GM12873 (cell line): ENCODE results near the gene LRRC37A3.

Experiments
- TF ChIP-seq, protein P1 (sequence below): IDR thresholded peaks from 2 replicates; pipeline ENCODE4 v1.5.1; 2012; ENCODE audit warnings: low read depth, mild to moderate bottlenecking, moderate library complexity, low read length, control low read depth; ENCODE audit not compliant: insufficient read depth; ENCODE audit errors: missing control alignments

LRRC37A3 gene

DNA sequence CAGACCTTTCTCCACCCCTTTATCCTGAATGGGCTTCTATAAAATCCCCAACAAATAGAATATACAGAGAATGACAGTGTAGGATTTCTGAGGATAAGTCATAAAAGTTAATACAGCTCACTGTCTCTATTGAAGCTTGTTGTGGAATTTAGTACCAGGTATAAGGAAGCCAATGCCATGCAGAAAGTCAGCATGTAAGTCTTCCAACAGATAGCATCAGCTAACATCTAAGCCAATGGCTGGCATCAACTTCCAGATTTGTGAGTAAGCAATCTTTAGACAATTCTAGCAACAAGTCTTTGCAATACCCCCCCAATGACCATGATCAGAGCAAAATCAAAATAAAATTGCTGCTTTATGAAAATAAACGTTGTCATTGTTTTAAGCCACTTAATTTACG, 22.5 kb upstream of the LRRC37A3 start:
- TF ChIP-seq, protein P1, sequence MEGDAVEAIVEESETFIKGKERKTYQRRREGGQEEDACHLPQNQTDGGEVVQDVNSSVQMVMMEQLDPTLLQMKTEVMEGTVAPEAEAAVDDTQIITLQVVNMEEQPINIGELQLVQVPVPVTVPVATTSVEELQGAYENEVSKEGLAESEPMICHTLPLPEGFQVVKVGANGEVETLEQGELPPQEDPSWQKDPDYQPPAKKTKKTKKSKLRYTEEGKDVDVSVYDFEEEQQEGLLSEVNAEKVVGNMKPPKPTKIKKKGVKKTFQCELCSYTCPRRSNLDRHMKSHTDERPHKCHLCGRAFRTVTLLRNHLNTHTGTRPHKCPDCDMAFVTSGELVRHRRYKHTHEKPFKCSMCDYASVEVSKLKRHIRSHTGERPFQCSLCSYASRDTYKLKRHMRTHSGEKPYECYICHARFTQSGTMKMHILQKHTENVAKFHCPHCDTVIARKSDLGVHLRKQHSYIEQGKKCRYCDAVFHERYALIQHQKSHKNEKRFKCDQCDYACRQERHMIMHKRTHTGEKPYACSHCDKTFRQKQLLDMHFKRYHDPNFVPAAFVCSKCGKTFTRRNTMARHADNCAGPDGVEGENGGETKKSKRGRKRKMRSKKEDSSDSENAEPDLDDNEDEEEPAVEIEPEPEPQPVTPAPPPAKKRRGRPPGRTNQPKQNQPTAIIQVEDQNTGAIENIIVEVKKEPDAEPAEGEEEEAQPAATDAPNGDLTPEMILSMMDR: no peak

DNA sequence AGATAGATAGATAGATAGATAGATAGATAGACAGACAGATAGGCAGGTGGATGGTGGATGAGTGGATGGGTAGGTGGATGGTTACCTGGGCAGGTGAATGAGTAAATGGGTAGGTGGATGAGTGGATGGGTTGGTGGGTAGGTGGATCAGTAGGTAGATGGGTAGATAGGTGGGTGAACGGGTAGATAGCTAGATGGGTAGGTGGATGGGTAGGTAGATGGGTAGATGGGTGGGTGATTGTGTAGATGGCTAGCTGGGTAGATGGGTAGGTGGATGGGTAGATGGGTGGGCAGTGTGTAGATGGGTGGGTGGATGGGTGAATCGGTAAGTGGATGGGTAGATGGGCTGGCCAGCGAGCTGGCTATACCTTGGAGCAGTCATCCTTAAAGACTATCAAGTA, 21.8 kb upstream of the LRRC37A3 start:
- TF ChIP-seq, protein P1: no peak

DNA sequence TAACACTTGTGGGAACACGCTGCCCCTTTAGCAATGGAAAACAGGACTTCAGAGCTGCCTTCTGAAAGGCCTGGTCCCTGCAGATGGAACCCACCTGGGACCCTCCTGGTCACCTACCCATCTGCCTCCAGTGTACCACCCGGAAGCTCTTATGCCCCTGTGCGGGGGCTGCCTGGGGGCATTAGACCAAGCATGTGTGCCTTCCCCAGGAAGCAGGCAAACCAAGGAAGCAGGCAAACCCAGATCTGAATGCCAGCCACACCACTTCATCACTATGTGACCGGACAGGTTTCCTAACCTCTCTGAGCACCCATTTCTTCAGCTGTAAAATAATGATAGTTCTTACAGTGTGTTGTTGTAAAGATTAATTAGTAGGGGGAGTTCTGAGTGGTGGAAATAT, 20.8 kb upstream of the LRRC37A3 start:
- TF ChIP-seq, protein P1: no peak

DNA sequence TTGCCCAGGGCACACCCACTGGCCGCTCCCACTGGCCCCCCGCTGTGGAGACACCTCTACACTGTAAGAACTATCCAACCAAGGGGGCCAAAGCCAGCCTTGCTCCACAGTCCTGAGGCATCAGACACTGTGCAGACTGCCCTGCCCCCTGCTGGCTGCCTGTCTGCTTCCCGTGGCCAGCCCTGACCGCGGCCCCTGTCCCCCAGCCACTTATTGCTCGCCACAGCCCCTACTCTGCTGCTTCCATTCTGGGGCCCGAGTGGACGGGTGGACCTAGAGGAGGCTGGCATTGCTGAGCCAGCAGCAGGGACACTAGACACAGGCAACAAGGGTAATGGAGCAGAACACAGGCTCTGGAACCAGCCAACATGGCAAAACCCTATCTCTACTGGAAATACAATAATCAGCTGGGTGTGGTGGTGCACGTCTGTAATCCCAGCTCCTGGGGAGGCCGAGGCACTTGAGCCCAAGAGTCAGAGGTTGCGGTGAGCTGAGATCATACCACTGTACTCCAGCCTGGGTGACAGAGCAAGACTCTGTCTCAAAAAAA, 19.7 kb upstream of the LRRC37A3 start:
- TF ChIP-seq, protein P1: peak; percentile 81

DNA sequence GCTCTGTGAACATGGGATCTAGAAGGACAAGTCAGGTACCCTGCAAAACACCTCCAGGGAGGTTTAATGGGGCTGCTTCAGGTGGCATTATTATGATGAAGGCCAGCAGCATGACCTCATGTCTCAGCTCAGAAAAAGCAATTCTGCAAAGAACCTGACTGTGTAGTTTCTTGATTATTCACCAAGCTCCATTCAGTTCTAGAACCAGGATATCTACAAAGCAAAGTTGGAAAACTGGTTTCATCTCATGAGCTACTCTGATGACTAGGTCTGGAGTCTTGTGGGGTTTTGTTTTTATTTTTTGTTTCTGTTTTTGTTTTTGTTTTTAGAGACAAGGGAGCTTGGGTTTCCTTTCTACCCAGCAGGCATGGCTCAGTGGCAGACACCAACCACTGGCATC, 19.0 kb upstream of the LRRC37A3 start:
- TF ChIP-seq, protein P1: no peak

DNA sequence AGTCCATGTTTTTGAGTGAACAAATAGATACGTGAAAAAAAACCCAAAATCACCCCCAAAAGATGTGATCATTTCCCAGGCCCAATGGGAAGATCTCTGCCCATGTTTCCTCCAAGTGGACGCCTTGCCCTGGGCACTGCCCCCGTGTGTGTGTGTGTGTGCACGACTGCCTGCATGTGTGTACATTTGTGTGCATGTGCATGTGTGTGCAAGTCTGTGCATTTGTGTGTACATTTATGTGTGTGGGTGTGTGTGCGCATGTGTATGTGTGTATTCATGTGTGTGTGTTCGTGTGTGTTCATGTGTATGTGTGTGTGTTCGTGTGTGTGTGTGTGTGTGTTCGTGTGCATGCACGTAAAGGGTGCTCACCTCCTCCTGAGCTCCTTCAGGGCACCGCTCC, 16.8 kb upstream of the LRRC37A3 start:
- TF ChIP-seq, protein P1: no peak

DNA sequence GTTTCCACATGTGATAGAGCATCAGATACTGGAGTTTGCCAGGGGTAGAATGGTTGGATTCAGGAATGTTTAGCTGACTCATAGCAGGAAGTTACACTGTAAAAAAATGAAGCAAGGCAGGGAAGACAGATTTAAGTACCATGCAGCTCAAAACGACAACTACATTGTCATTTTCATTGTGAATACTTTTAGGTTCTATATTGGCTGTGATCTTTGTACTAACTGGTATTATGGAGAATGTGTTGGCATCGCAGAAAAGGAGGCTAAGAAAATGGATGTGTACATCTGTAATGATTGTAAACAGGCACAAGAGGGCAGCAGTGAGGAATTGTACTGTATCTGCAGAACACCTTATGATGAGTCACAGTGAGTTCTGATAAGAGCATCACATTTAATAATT, 8.2 kb upstream of the LRRC37A3 start:
- TF ChIP-seq, protein P1: peak; percentile 41
